Activated CD4-positive, alpha-beta T cell treated with anti-CD3 and anti-CD28 coated beads, Interleukin-2, Interleukin-6, amounts not matched to agents 100 ng/mL and 50 ng/mL, durations not matched to agents 16 hours and 8 hours (primary cell): ENCODE data around the gene C1orf116.

ENCODE experiments used
- DNase-seq: peaks from one replicate; pipeline ENCODE4 v3.0.0-alpha.2; 2020

C1orf116 gene

GRCh38 chr1:206985162-206985749 lies 47.3 kb downstream of the C1orf116 start:
- DNase-seq, result no peak

- peak; percentile 59 for DNase-seq
These were observed 50.3 kb downstream of the C1orf116 start for GRCh38 chr1:206982216-206982615.

GRCh38 chr1:206979379-206980043 lies 53.0 kb downstream of the C1orf116 start:
- DNase-seq, result no peak

- DNase-seq, result no peak
These were observed 54.3 kb downstream of the C1orf116 start for GRCh38 chr1:206978259-206978658.

- no peak for DNase-seq
These were observed 57.2 kb downstream of the C1orf116 start for GRCh38 chr1:206975306-206975705.

GRCh38 chr1:206974140-206974539 lies 58.4 kb downstream of the C1orf116 start:
- no peak for DNase-seq

- DNase-seq, result no peak
These were observed 59.8 kb downstream of the C1orf116 start for GRCh38 chr1:206972728-206973127.

GRCh38 chr1:206971029-206971655 lies 61.4 kb downstream of the C1orf116 start:
- DNase-seq, result no peak

GRCh38 chr1:206970446-206970845 lies 62.1 kb downstream of the C1orf116 start, which contains the start of gene FCAMR:
TSS of gene FCAMR (minus strand) at chr1:206970460. CDS start at chr1:206970125, 335 bp downstream.
- no peak for DNase-seq

- no peak for DNase-seq
These were observed 63.5 kb downstream of the C1orf116 start for GRCh38 chr1:206969090-206969489.
